Activated T-cell treated with anti-CD3 and anti-CD28 coated beads for 24 hours (primary cell): ENCODE data around the gene TMEM132C.
"Not testable (repeated sequence)": the region's sequence is repeated elsewhere in the genome, so short reads cannot be mapped to it uniquely, and the experiment has no call there.

ENCODE experiments used
- DNase-seq: peaks from one replicate; pipeline ENCODE4 v3.0.0-alpha.2; 2020; ENCODE audit warnings: low read depth

TMEM132C gene

DNA sequence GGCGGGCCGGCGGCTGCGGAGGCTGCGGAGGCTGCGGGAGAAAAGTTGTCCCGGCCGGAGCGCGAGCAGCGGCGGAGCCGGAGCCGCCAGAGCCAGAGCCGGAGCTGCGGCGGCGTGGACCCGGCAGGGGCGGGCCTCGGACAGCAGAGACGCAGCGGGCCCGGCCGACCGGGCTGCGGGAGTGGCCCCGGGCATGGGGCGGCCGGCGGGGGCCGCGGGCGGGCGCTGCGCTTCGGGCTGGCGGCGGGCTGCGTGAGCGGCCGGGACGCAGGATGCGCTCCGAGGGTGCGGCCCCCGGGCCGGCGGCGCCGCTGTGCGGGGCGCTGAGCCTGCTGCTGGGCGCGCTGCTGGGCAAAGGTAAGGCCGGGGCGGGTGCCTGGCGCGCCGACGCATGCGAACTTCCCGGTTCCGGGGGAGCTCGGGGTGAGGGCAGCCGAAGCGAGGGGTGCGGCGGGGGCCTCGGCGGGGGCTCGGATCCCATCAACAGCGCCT lies at the start of gene TMEM132C:
Gene TMEM132C, plus strand, starts transcription at position 40 of the 492 bp plus-strand sequence. Its CDS starts 233 bp downstream, at position 273.
- no peak for DNase-seq

DNA sequence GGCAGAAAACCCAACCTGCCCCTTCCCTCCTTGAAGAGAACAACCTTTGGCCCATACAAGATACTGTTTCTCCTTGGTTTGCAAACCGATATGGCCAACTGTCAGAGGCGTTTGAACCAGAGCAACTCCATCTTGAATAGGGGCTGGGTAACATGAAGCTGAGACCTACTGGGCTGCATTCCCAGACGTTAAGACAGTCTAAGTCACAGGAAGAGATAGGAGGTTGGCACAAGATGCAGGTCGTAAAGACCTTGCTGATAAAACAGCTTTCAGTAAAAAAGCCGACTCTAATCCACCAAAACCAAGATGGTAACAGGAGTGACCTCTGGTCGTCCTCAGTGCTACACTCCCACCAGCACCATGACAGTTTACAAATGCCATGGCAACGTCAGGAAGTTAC lies 42.7 kb upstream of the TMEM132C start:
- DNase-seq: no peak

DNA sequence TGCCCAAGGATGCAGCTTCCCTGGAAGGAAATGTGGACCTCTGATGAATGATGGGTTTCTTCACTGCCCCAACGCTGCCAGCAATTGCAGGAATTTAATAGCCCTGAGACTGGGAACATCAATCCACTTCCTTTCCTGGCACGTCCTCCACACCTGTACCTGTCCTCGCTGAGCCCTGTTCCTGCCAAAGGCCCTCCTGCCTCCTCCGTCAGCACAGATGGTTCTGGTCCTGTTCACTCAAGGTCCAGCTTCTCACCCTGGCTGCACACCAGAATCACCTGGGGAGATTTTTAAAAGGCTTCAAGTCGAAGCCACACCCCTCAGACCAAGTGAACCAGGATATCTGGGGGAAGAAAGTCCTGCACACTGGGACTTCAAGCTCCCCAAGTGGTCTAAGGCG lies 38.4 kb upstream of the TMEM132C start:
- DNase-seq: no peak

- no peak for DNase-seq
These were observed 31.1 kb upstream of the TMEM132C start for GRCh38 chr12:128235635-128236417.

DNA sequence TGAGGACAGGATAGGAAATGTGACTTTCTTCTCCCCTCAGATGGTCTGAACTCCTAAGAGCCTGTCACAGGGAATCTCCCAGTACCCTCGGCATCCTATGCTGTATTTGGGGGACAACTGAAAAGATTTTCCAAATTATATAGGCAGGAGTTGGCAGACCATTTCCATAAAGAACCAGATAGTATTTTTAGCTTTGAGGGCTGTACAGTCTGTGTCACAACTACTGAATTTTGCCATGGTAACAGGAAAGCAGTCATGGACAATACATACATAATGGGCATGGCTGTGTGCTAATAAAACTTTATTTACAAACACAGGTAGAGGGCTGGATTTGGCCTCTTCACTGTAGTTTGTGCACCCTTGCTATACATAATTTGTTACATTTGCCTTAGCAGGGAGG lies 30.4 kb upstream of the TMEM132C start:
- DNase-seq: no peak

- no peak for DNase-seq
These were observed 26.2 kb upstream of the TMEM132C start for GRCh38 chr12:128240745-128241144.

DNA sequence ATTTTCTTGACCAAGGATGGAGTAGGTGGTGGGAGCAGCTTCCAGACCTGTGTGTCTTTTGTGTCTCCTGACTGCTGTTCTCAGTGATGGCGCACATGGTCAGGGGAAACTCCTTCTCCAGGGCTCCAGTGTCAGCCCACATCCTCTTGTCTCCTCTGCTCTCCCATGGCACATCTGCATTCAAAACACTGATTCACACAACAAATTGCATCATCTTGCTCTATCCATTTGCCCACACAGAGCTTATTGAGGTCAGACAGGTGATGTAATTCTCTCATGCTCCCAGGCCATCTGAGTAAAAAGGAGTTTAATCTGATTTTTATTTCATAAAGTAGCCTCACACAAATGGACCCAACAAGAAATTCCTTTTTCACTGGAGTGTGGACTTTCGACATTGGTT lies 21.8 kb upstream of the TMEM132C start:
- DNase-seq: no peak

DNA sequence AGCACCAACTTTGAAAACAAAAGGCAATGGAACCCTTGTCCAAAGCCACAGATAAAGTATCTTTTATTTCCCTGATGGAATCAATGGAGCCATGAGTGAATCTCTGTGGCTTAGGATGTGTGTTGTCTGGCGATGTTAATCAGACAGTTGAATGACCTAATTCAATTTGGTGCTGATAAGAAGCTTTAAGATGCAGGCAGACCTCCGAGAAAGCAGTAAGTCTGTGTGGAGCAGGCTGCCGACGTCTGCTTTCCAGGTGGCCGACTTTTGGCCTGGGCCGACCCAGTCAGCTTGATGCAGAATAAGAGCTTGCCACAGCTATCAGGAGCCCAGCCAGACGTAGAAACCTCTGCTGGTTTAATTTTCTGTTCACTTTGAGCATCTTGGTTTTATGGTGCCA lies 21.1 kb upstream of the TMEM132C start:
- DNase-seq: no peak

DNA sequence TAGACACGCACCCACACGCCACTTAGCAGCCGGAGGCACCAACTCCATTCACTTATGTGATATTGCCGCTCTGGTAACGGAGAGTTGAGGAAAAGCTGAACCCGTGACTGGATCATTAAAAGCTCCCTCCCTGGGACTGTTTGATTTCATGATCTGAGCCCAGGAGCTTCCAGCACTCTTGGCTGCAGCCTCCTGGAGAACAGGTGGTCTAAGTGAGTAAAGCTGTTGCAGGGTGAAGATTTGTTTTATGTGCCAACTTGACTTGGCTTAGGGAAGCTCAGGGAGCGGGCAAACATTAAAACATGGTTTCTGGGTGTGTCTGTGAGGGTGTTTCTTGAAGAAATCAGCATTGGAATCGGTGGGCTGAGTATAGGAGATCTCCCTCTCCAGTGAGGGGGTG lies 16.9 kb upstream of the TMEM132C start:
- no peak for DNase-seq

GRCh38 chr12:128253829-128254228 lies 13.1 kb upstream of the TMEM132C start:
- DNase-seq: not testable (repeated sequence)

GRCh38 chr12:128258866-128259555 lies 8.0 kb upstream of the TMEM132C start:
- no peak for DNase-seq

- DNase-seq: no peak
These were observed 7.4 kb upstream of the TMEM132C start for GRCh38 chr12:128259556-128260070.

DNA sequence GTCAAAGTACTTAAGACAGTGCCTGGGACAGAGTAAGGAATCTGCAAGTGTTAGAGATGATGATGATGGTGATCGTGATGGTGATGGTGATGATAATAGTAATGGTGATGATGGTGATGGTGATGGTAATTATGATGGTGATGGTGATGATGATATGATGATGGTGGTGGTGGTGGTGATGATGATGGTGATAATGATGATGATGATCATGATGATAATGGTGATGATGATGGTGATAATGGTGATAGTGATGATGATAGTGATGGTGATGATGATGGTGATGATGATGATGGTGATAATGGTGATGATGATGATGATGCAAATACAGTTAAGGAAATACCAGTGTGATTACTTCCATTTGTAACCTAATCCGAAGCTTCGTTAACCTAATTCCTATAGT lies 5.2 kb upstream of the TMEM132C start:
- no peak for DNase-seq

DNA sequence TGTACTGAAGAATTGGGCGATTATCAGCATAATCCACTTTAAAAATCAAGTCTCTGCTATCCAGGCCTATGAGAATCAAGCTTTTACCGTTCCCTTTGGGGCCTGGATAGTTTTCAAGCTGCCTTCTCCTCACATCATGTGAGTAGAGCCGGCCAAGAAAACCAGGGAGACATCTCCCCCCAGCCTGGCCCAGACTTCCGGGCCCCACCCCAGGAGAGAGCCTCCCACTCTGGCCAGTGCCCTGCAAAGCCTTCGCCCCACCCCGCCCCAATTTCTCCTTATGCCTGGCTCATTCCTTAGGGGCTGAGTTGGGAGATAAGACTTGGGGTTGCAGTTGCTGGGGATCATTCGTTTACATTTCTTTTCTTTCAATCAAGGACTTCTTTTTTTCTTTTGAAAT lies 1.4 kb upstream of the TMEM132C start:
- DNase-seq: no peak

- DNase-seq: no peak
These were observed 884 bp upstream of the TMEM132C start for GRCh38 chr12:128266086-128266485.

DNA sequence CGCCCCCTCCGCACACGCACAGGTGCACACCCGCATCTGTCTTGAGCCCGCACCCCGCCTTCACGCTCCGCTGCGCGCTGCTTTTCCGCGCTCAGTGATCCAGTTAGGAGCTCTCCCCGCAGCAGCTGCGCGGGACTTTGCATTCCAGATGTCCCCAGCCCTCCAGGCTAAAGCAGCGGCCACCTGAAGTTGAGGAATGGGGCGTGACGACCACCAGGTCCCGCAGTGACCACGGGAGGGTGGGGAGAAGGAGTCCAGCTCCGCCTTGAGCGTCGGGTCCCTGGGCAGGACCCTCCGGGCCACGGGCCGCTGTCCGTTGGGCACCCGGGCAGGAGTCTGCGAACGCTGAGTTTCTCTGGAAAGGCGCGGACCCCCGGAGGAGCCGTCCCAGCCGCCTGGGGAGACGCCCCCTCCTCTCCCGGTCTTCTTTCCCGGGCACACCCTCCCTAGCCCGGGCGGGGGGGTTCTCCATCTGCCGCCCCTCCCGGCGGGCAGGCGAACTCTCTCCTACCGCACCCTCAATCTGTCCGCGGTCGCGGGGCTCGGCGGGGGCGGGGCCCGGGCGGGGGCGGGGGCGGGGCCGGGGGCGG lies 334 bp upstream of the TMEM132C start:
- no peak for DNase-seq

DNA sequence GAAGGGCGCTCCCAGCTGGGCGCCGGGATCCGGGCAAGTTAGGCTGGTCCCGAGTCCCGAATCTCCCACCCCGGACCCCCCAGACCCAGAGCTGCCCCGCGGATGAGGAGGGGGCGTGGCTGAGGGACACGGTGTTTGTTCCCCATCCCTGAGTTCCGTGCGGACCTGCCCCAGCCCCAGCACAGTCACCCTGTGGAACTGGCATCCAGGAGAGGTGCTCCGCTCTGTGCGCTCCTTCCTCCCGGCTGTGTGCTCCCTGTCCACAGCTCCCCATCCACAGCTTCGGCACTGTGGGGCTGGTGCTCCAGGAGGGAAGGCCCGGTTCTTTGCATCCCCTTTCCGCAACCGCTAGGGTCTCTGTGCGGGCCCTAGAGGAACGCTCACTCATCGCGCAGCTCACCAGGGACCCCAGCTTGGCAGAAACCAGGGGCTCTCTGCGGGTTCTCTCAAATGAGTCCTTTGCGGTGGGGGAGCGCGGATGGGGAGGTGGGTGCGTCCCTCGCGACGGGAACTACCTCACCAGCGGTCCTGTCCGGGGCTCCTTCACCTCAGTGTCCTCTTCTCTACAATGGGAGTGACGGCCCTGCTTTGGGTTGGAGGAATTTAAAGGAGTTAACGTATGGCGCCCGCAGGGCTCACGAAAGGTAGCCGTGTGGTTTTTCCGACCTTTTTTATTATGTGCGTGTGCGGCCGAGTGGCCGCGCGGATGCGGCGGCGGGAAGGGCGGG lies 845 bp downstream of the TMEM132C start:
- DNase-seq: no peak

- no peak for DNase-seq
These were observed 1.5 kb downstream of the TMEM132C start for GRCh38 chr12:128268379-128268995.

- DNase-seq: no peak
These were observed 2.2 kb downstream of the TMEM132C start for GRCh38 chr12:128269181-128269591.

GRCh38 chr12:128276471-128276870 lies 9.5 kb downstream of the TMEM132C start:
- no peak for DNase-seq

DNA sequence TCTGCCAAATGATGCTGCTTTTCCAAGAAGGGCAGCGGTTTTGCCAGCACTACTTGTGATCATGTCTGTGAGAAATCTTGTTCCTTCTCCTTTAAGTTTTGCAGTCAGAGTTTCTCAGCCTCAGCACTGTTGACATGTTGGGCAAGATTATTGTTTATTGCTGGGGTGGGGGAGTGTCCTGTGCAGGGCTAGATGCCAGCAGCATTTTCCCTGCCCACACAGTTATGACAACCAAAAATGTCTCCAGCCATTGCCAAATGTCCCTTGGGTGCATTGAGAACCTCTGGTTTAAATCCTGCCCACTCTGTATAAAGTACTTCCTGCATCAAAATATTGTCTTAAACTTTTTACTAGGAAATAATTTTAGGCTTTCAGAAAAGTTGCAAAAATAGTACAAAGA lies 20.0 kb downstream of the TMEM132C start:
- no peak for DNase-seq

- DNase-seq: no peak
These were observed 21.4 kb downstream of the TMEM132C start for GRCh38 chr12:128288357-128288756.
